Measurements from ENCODE around the gene INO80B.

- TF ChIP-seq CTCF (conservative IDR thresholded peaks at IDR 0.05) (no peak), EZH2 (IDR thresholded peaks at IDR 0.05; ENCODE audit: low read depth) (no peak)
Observed at GRCh38 chr2:74502147-74502719, 47.3 kb downstream of the INO80B start.

All from PC-9 (cell line).